ENCODE data around the gene CYSTM1. TPM values are rescaled to one million over a fixed set of nuclear protein-coding genes. Genes with fewer than 3 reads are reported as not detected.

CYSTM1 gene, protein sequence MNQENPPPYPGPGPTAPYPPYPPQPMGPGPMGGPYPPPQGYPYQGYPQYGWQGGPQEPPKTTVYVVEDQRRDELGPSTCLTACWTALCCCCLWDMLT
- 1 to 10 TPM; 3.9 to 4.9 (median 4.2) TPM for total RNA-seq
- 4.5 TPM for total RNA-seq (2013)

DNA sequence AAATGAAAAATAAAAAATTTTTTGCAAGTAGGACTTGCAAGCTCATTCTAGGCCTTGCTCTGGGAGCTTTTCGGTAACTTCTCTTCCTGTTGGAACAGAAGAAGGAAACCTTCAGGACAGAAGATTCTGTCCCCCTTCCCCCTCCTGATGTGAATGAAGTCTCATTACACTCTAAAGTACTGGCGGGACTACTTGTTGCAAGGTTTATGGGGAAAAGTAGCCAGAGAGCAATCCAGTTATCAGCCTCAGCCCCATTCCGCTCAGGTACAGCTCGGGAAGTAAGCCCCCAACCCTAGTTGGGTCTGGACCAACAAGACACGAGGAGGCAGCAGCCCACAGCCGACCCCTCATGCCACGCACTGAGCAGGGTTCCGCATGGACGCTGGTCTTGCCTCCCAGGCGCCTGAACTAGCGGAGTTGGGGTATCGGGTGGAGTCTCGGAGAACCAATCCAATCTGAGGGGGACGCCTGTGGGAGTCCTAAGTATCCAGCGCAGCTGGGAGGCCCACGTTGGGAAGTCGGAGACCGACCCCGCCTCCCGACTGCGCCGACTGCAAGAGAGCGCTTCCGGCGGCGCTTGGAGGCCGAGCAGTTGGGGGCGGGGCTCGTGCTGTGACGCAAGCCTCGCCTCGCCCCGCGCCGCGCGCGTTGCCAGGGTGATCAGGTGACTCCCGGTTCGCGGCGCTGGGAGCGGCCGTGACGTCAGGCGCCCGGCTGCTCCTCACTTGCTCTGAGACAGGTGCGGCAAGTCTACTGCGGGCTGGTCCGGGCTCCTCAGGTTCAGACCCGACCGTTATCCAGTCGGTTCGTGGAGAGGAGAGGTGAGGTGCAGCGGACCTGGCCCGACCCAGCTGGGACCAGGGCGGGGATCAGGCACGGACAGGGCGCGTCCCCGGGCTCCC is at the start of gene CYSTM1:
TSS of gene CYSTM1 (plus strand) at position 724 of the 902 bp plus-strand sequence. CDS start 19,278 bp downstream, outside the sequence.
- intact Hi-C loops (cut with micrococcal nuclease) = loop anchor here (2.0 kb wide), 1 partner anchor 60 kb away; the partner anchor contains the start of gene PURA

DNA sequence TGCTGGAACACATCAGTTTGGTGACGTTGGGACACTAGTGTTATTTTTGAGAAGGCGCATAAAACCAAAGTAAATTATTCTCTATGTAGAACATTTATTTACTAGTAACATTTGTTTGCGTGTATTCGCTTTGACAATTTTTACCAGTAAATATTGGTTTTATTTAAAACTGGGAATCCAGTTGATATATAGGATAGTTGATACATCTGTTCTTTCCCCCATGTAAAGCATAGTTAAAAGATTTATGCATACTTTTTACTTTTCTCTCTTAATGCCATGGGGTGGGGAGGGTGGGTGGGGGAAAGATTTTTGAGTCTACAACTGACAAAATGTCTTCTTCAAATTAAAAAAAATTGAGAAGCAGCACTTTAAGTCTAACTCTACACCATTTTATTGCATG is 49.4 kb upstream of the CYSTM1 start, which contains the start of gene IGIP:
TSS of gene IGIP (plus strand) at position 301 of the 400 bp plus-strand sequence. CDS start 2,540 bp downstream, outside the sequence.
- no peaks in the 10 kb centered on the region for H3K27me3 ChIP-seq (ENCODE audit: control insufficient read depth, insufficient read depth, low read length)
- H3K36me3 Mint-ChIP-seq = no peaks in the 10 kb centered on the region
- H3K4me3 ChIP-seq (ENCODE audit: low read length) = no peak within 1 kb of the TSS
- intact Hi-C loops (cut with micrococcal nuclease) = no loop called here
- H3K9me3 Mint-ChIP-seq = no peaks in the 10 kb centered on the region
- no peaks in the 10 kb centered on the region for H3K36me3 ChIP-seq (ENCODE audit: control insufficient read depth, insufficient read depth, low read length)
- no peak for ATAC-seq
- H3K9me3 ChIP-seq (ENCODE audit: control insufficient read depth, insufficient read depth, low read length) = no peaks in the 10 kb centered on the region
- H3K4me1 ChIP-seq (ENCODE audit: control insufficient read depth, insufficient read depth, low read length) = no peaks in the 10 kb centered on the region
- H3K27ac ChIP-seq (ENCODE audit: low read length) = no peak within 1 kb of the TSS
- TF ChIP-seq, protein P1, sequence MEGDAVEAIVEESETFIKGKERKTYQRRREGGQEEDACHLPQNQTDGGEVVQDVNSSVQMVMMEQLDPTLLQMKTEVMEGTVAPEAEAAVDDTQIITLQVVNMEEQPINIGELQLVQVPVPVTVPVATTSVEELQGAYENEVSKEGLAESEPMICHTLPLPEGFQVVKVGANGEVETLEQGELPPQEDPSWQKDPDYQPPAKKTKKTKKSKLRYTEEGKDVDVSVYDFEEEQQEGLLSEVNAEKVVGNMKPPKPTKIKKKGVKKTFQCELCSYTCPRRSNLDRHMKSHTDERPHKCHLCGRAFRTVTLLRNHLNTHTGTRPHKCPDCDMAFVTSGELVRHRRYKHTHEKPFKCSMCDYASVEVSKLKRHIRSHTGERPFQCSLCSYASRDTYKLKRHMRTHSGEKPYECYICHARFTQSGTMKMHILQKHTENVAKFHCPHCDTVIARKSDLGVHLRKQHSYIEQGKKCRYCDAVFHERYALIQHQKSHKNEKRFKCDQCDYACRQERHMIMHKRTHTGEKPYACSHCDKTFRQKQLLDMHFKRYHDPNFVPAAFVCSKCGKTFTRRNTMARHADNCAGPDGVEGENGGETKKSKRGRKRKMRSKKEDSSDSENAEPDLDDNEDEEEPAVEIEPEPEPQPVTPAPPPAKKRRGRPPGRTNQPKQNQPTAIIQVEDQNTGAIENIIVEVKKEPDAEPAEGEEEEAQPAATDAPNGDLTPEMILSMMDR (IDR thresholded peaks at IDR 0.05) = no peak
- H3K27me3 Mint-ChIP-seq (ENCODE audit: low read depth in 2 of 2) = no peaks in the 10 kb centered on the region
- WGBS (ENCODE audit: insufficient coverage) = no CpG with 5 or more reads among the region's 4 CpGs
- no peak within 1 kb of the TSS for H3K4me3 Mint-ChIP-seq
- H3K4me1 Mint-ChIP-seq = peaks cover 15 to 20% of the 10 kb centered on the region in 2 donors
- H3K27ac Mint-ChIP-seq = no peak within 1 kb of the TSS
- DNase-seq = no peak

More for the DNA sequence above, at the start of gene CYSTM1:
- peaks cover 13% of the 10 kb centered on the region for H3K4me1 ChIP-seq (ENCODE audit: control insufficient read depth, insufficient read depth, low read length)
- H3K27ac ChIP-seq (ENCODE audit: low read length) = peak within 1 kb of the TSS; percentile 71
- peak within 1 kb of the TSS; percentile 67 for H3K4me3 ChIP-seq (ENCODE audit: low read length)
- Mint-ChIP-seq H3K4me1 (peaks cover 21% of the 10 kb centered on the region in 2 donors), H3K27ac (peak within 1 kb of the TSS; percentile 89 to 97), H3K27me3 (ENCODE audit: low read depth in 2 of 2) (peaks cover 11% of the 10 kb centered on the region in 2 donors), H3K4me3 (peak within 1 kb of the TSS; percentile 95), H3K36me3 (no peaks in the 10 kb centered on the region), H3K9me3 (no peaks in the 10 kb centered on the region)
- H3K27me3 ChIP-seq (ENCODE audit: control insufficient read depth, insufficient read depth, low read length) = peaks cover 4% of the 10 kb centered on the region
- DNase-seq (peak; percentile 96 to 99), ATAC-seq (peak; percentile 88 to 97 (median 89))
- H3K36me3 ChIP-seq (ENCODE audit: control insufficient read depth, insufficient read depth, low read length) = no peaks in the 10 kb centered on the region
- 3% methylated on average over 61 of the region's 61 CpGs for WGBS (ENCODE audit: insufficient coverage)
- no peaks in the 10 kb centered on the region for H3K9me3 ChIP-seq (ENCODE audit: control insufficient read depth, insufficient read depth, low read length)
- TF ChIP-seq, protein P1 (IDR thresholded peaks at IDR 0.05) = no peak

DNA sequence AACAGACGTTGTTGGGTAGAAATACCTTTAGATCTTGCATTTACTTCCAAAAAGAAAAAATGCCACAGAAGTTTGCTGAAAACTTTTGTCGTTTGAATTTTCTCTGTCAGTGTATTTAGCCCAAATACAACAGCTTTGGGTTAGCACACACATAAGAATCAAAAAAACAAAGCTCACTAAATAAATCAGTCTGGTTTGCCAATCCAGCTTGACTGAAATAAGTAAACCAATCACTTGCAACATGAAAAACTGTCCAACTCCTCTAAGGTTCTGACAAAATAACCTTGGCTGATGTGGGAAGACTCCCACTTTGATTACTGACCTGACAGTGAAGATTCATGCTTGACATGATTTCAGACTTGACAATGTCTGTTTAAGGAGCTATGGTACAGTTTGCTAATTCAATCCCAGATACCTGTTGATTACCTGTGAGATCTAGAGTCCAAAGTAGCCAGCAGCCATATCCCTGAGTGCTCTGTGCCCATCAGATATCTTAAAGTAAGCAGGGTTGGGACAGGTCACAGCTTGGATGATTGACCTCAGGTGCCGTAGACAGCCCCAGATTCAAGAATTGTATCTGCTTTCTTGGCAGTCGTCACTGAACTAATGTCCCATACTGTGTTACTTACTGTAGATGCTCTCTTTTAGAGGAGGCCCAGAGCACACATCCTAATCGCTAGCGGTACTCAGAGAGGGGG is 48.5 kb upstream of the CYSTM1 start:
- TF ChIP-seq, protein P1 (IDR thresholded peaks at IDR 0.05) = no peak
- no peaks in the 10 kb centered on the region for H3K36me3 Mint-ChIP-seq
- Histone ChIP-seq H3K4me1 (ENCODE audit: control insufficient read depth, insufficient read depth, low read length) (no peaks in the 10 kb centered on the region), H3K4me3 (ENCODE audit: low read length) (no peak overlapping the region), H3K27ac (ENCODE audit: low read length) (no peak overlapping the region), H3K36me3 (ENCODE audit: control insufficient read depth, insufficient read depth, low read length) (no peaks in the 10 kb centered on the region), H3K27me3 (ENCODE audit: control insufficient read depth, insufficient read depth, low read length) (no peaks in the 10 kb centered on the region), H3K9me3 (ENCODE audit: control insufficient read depth, insufficient read depth, low read length) (no peaks in the 10 kb centered on the region)
- H3K27me3 Mint-ChIP-seq (ENCODE audit: low read depth in 2 of 2) = no peaks in the 10 kb centered on the region
- peaks cover 17 to 22% of the 10 kb centered on the region in 2 donors for H3K4me1 Mint-ChIP-seq
- H3K9me3 Mint-ChIP-seq = no peaks in the 10 kb centered on the region
- DNase-seq (no peak), ATAC-seq (no peak)
- intact Hi-C loops (cut with micrococcal nuclease) = no loop called here
- H3K27ac Mint-ChIP-seq = no peak overlapping the region
- no peak overlapping the region for H3K4me3 Mint-ChIP-seq
- WGBS (ENCODE audit: insufficient coverage) = 97% methylated on average over 5 of the region's 6 CpGs
